CD4-positive, alpha-beta T cell (primary cell): Measurements from ENCODE around the gene PDGFRB. TPM values are rescaled to one million over a fixed set of nuclear protein-coding genes. Genes with fewer than 3 reads are reported as not detected.

Experiments
- ATAC-seq: fragments of 200-7000 bp; cut with Tn5 transposase; one replicate; pipeline ENCODE4 v1.10.0; 2022; ENCODE audit warnings: mild to moderate bottlenecking; ENCODE audit not compliant: poor library complexity
- CTCF ChIA-PET: fragments of 350-600 bp; sonication (Branson Sonifier 250); formaldehyde crosslinking; loops from one replicate; lab custom pipeline; 2021; ENCODE audit warnings: antibody characterized with exemption, inconsistent platforms; lab: Charles Lee
- POLR2A ChIA-PET: fragments of 350-600 bp; sonication (Branson Sonifier 250); formaldehyde crosslinking; loops from one replicate; lab custom pipeline; 2021; ENCODE audit warnings: antibody characterized with exemption, inconsistent platforms; lab: Charles Lee
- DNase-seq, 14 experiments: peaks; one replicate each; pipeline ENCODE4 v3.0.0-alpha.2; 2013 to 2020; ENCODE audit warnings: mixed read lengths in 2 of 14
- H3K27ac ChIP-seq, 2 donors: one replicate each; pipeline versions ENCODE4 v1.5.1 to v1.7.0; 2013; ENCODE audit warnings: low read length in 2 of 2, low read depth in 1 of 2, mild to moderate bottlenecking in 1 of 2
- H3K27me3 ChIP-seq, 2 experiments: 1 replicate in 1 of 2; 2 replicates in 1 of 2; pipeline versions ENCODE4 v1.6.1 to v1.7.0; 2013; ENCODE audit warnings: low read length in 2 of 2, control low read depth in 1 of 2, mild to moderate bottlenecking in 1 of 2, moderate library complexity in 1 of 2; ENCODE audit not compliant: insufficient read depth in 2 of 2, control insufficient read depth in 1 of 2
- H3K36me3 ChIP-seq: one replicate; pipeline ENCODE4 v1.6.1; 2013; ENCODE audit warnings: low read length, control low read depth; ENCODE audit not compliant: insufficient read depth
- H3K4me1 ChIP-seq: one replicate; pipeline ENCODE4 v1.6.1; 2013; ENCODE audit warnings: low read length, control low read depth; ENCODE audit not compliant: insufficient read depth
- H3K4me3 ChIP-seq: one replicate; pipeline ENCODE4 v1.5.1; 2013; ENCODE audit warnings: mild to moderate bottlenecking, low read length, moderate library complexity
- H3K9me3 ChIP-seq, 2 experiments: 1 replicate in 1 of 2; 2 replicates in 1 of 2; pipeline versions ENCODE4 v1.6.1 to v1.7.0; 2013; ENCODE audit warnings: low read length in 2 of 2, mild to moderate bottlenecking in 2 of 2, control low read depth in 1 of 2, moderate library complexity in 1 of 2; ENCODE audit not compliant: control insufficient read depth in 1 of 2, insufficient read depth in 1 of 2
- H3K27ac Mint-ChIP-seq: one replicate; pipeline ENCODE4 v1.8.0; 2020; ENCODE audit warnings: mixed read lengths
- H3K27me3 Mint-ChIP-seq: one replicate; pipeline ENCODE4 v1.8.0; 2021; ENCODE audit warnings: mixed read lengths
- H3K36me3 Mint-ChIP-seq: one replicate; pipeline ENCODE4 v1.8.0; 2021; ENCODE audit warnings: low read depth, mixed read lengths
- H3K4me1 Mint-ChIP-seq: one replicate; pipeline ENCODE4 v1.8.0; 2021; ENCODE audit warnings: low read depth, mixed read lengths
- H3K4me3 Mint-ChIP-seq: one replicate; pipeline ENCODE4 v1.8.0; 2020; ENCODE audit warnings: mild to moderate bottlenecking, mixed read lengths
- H3K9me3 Mint-ChIP-seq: one replicate; pipeline ENCODE4 v1.8.0; 2020; ENCODE audit warnings: mixed read lengths
- intact Hi-C, 2 experiments: fragments of 100-400 bp; cut with DNase I in 1 of 2; cut with micrococcal nuclease in 1 of 2; formaldehyde crosslinking; loops; one replicate each; pipeline versions ENCODE4 v1.15.1 to v1.9.0; 2023 to 2025; cut with DNase I, micrococcal nuclease
- total RNA-seq, 174 experiments: library from RNA in 2 of 174; stranded (reverse) in 2 of 174; gene quantifications; one replicate each; pipeline ENCODE4 v1.2.3 and lab custom pipeline; 2021 to 2026
- TF ChIP-seq, protein P1 (sequence below): fragments of 200-600 bp; IDR thresholded peaks from one replicate; pipeline ENCODE4 v1.8.0; 2022; ENCODE audit warnings: antibody characterized with exemption, mild to moderate bottlenecking

PDGFRB gene
- total RNA-seq, 2 experiments from 2014 or later = not detected

GRCh38 chr5:150134198-150134588 lies 21.5 kb downstream of the PDGFRB start:
- H3K27me3 ChIP-seq = no peaks in the 10 kb centered on the region
- TF ChIP-seq, protein P1, sequence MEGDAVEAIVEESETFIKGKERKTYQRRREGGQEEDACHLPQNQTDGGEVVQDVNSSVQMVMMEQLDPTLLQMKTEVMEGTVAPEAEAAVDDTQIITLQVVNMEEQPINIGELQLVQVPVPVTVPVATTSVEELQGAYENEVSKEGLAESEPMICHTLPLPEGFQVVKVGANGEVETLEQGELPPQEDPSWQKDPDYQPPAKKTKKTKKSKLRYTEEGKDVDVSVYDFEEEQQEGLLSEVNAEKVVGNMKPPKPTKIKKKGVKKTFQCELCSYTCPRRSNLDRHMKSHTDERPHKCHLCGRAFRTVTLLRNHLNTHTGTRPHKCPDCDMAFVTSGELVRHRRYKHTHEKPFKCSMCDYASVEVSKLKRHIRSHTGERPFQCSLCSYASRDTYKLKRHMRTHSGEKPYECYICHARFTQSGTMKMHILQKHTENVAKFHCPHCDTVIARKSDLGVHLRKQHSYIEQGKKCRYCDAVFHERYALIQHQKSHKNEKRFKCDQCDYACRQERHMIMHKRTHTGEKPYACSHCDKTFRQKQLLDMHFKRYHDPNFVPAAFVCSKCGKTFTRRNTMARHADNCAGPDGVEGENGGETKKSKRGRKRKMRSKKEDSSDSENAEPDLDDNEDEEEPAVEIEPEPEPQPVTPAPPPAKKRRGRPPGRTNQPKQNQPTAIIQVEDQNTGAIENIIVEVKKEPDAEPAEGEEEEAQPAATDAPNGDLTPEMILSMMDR = no peak
- intact Hi-C loops = no loop called here
- ChIA-PET CTCF (no interaction called here), POLR2A (no interaction called here)
- Mint-ChIP-seq H3K27me3 (no peaks in the 10 kb centered on the region), H3K4me1 (no peaks in the 10 kb centered on the region), H3K27ac (no peak overlapping the region), H3K36me3 (no peaks in the 10 kb centered on the region), H3K9me3 (no peaks in the 10 kb centered on the region), H3K4me3 (no peak overlapping the region)
- ATAC-seq (no peak), DNase-seq (no peak)
- no peaks in the 10 kb centered on the region for H3K36me3 ChIP-seq
- H3K4me3 ChIP-seq = no peak overlapping the region
- peaks cover 4% of the 10 kb centered on the region for H3K4me1 ChIP-seq
- no peak overlapping the region for H3K27ac ChIP-seq
- no peaks in the 10 kb centered on the region for H3K9me3 ChIP-seq

- Mint-ChIP-seq H3K36me3 (no peaks in the 10 kb centered on the region), H3K4me1 (no peaks in the 10 kb centered on the region), H3K4me3 (no peak overlapping the region), H3K27ac (no peak overlapping the region), H3K9me3 (no peaks in the 10 kb centered on the region), H3K27me3 (no peaks in the 10 kb centered on the region)
- POLR2A ChIA-PET = no interaction called here
- H3K4me1 ChIP-seq = peaks cover 4% of the 10 kb centered on the region
- no peaks in the 10 kb centered on the region for H3K27me3 ChIP-seq
- intact Hi-C loops = no loop called here
- TF ChIP-seq, protein P1 = no peak
- ATAC-seq (no peak), DNase-seq (no peak)
- no peak overlapping the region for H3K27ac ChIP-seq
- H3K4me3 ChIP-seq = no peak overlapping the region
- CTCF ChIA-PET = no interaction called here
- no peaks in the 10 kb centered on the region for H3K9me3 ChIP-seq
- no peaks in the 10 kb centered on the region for H3K36me3 ChIP-seq
Observed at GRCh38 chr5:150133581-150134197, 22.0 kb downstream of the PDGFRB start.

DNA sequence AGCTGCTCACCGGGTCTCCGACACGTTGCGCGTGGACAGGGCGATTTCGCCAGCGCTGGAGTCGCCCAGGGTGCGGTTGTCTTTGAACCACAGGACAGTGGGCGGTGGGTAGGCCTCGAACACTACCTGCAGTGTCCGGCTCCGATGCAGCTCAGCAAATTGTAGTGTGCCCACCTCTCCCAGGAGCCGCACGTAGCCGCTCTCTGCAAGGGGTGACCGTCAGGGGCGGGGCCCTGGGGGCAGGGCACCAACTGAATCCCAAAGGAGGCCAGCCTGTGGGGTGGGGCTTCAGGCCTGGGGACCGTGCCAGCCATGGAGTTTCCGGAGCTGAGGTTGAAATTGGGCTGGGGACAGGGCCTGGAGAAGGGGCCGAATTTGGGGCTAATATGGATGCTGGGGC lies 22.9 kb downstream of the PDGFRB start:
- intact Hi-C loops = no loop called here
- Histone ChIP-seq H3K4me3 (no peak overlapping the region), H3K9me3 (no peaks in the 10 kb centered on the region), H3K36me3 (no peaks in the 10 kb centered on the region), H3K4me1 (peaks cover 4% of the 10 kb centered on the region), H3K27me3 (no peaks in the 10 kb centered on the region), H3K27ac (no peak overlapping the region)
- DNase-seq (no peak), ATAC-seq (no peak)
- Mint-ChIP-seq H3K9me3 (no peaks in the 10 kb centered on the region), H3K27ac (no peak overlapping the region), H3K36me3 (no peaks in the 10 kb centered on the region), H3K4me3 (no peak overlapping the region), H3K27me3 (no peaks in the 10 kb centered on the region), H3K4me1 (no peaks in the 10 kb centered on the region)
- ChIA-PET POLR2A (no interaction called here), CTCF (no interaction called here)
- TF ChIP-seq, protein P1 = no peak
